Upper lobe of left lung (tissue), 6 donors: Measurements from ENCODE around the gene PDGFRB. TPM values are rescaled to one million over a fixed set of nuclear protein-coding genes. Genes with fewer than 3 reads are reported as not detected.

Source experiments
- ATAC-seq, 2 donors: fragments of 200-7000 bp; cut with Tn5 transposase; one replicate each; pipeline ENCODE4 v1.9.1; 2022; ENCODE audit warnings: mild to moderate bottlenecking in 2 of 2, moderate library complexity in 2 of 2; ENCODE audit not compliant: low FRiP score in 2 of 2
- DNase-seq, 2 donors: peaks; one replicate each; pipeline ENCODE4 v3.0.0-alpha.2; 2019 to 2020
- H3K27ac ChIP-seq, 4 donors: fragments of 200-600 bp; sonication (generic); one replicate each; pipeline ENCODE4 v1.5.1; 2016 to 2019
- H3K27me3 ChIP-seq, 4 donors: fragments of 200-600 bp; sonication (generic); one replicate each; pipeline ENCODE4 v1.5.1; 2017 to 2019
- H3K36me3 ChIP-seq, 4 donors: fragments of 200-600 bp; sonication (generic); one replicate each; pipeline ENCODE4 v1.5.1; 2016 to 2019
- H3K4me1 ChIP-seq, 4 donors: fragments of 200-600 bp; sonication (generic); one replicate each; pipeline ENCODE4 v1.5.1; 2018 to 2019
- H3K4me3 ChIP-seq, 4 donors: fragments of 200-600 bp; sonication (generic); one replicate each; pipeline ENCODE4 v1.5.1; 2017 to 2019; ENCODE audit warnings: mild to moderate bottlenecking in 2 of 4, moderate library complexity in 1 of 4
- H3K9me3 ChIP-seq, 4 donors: fragments of 200-600 bp; sonication (generic); one replicate each; pipeline ENCODE4 v1.5.1; 2018 to 2019
- EP300 ChIP-seq, 4 donors: sonication (generic); formaldehyde crosslinking; IDR thresholded peaks; one replicate each; pipeline ENCODE4 v1.5.1; 2017; ENCODE audit warnings: antibody characterized with exemption in 4 of 4, control low read depth in 2 of 4
- POLR2A ChIP-seq, 4 donors: fragments of 450-650 bp; IDR thresholded peaks; one replicate each; pipeline ENCODE4 v1.5.1; 2016 to 2017; ENCODE audit warnings: antibody characterized with exemption in 4 of 4, mild to moderate bottlenecking in 2 of 4
- POLR2AphosphoS5 ChIP-seq, 2 donors: sonication (generic); formaldehyde crosslinking; IDR thresholded peaks; one replicate each; pipeline ENCODE4 v1.5.1; 2017; ENCODE audit warnings: antibody characterized with exemption in 2 of 2
- WGBS, 2 donors: methylation state at CpG; one replicate each; pipeline ENCODE4 v1.1.5; 2017 to 2018; 5-methylcytosine and 5-hydroxymethylcytosine counted together
- total RNA-seq, 6 donors: library from RNA; depleted of rRNA in 4 of 6; stranded (reverse); fragments of >200 nt in 4 of 6; gene quantifications; one replicate each; pipeline versions ENCODE4 v1.1.0 to v1.2.1, GENCODE V29; 2016 to 2021
- TF ChIP-seq, protein P1 (sequence below), 6 experiments: fragments of 450-650 bp in 4 of 6; fragments of 200-600 bp in 2 of 6; sonication (generic) in 2 of 6; IDR thresholded peaks; one replicate each; pipeline ENCODE4 v1.5.1; 2016 to 2019; ENCODE audit warnings: antibody characterized with exemption in 6 of 6
- donor health status: DM: no; HTN: no; CAD: no; lungs with moderate emphysema.
- donor health status: DM: no; HTN: yes; CAD: no; lungs with severe emphysema.

The PDGFRB gene
- total RNA-seq, 6 donors from 2014 or later = 26.6 to 155 (median 81.5) TPM

GRCh38 chr5:150166650-150167511 is 11.2 kb upstream of the PDGFRB start, which contains the start of gene CDX1:
Gene CDX1, plus strand, starts transcription at chr5:150166778. Its CDS starts 99 bp downstream, at chr5:150166877.
- peaks cover 0 to 16% (median 2%) of the 10 kb centered on the region in 4 donors for H3K4me1 ChIP-seq
- peaks cover 0 to 17% (median 7%) of the 10 kb centered on the region in 4 donors for H3K27me3 ChIP-seq
- peak within 1 kb of the TSS in 1 of 4 donors; percentile 27 for H3K4me3 ChIP-seq
- TF ChIP-seq, protein P1, sequence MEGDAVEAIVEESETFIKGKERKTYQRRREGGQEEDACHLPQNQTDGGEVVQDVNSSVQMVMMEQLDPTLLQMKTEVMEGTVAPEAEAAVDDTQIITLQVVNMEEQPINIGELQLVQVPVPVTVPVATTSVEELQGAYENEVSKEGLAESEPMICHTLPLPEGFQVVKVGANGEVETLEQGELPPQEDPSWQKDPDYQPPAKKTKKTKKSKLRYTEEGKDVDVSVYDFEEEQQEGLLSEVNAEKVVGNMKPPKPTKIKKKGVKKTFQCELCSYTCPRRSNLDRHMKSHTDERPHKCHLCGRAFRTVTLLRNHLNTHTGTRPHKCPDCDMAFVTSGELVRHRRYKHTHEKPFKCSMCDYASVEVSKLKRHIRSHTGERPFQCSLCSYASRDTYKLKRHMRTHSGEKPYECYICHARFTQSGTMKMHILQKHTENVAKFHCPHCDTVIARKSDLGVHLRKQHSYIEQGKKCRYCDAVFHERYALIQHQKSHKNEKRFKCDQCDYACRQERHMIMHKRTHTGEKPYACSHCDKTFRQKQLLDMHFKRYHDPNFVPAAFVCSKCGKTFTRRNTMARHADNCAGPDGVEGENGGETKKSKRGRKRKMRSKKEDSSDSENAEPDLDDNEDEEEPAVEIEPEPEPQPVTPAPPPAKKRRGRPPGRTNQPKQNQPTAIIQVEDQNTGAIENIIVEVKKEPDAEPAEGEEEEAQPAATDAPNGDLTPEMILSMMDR (IDR thresholded peaks at IDR 0.05) = no peak
- TF ChIP-seq POLR2A (IDR thresholded peaks at IDR 0.05) = no peak
- TF ChIP-seq EP300 (IDR thresholded peaks at IDR 0.05) = no peak
- TF ChIP-seq POLR2AphosphoS5 (IDR thresholded peaks at IDR 0.05) = no peak
- DNase-seq (peak in 1 of 2 donors; percentile 82), ATAC-seq (no peak)
- no peaks in the 10 kb centered on the region for H3K36me3 ChIP-seq
- 35 to 45% methylated on average over 7 to 56 of the region's 93 CpGs for WGBS, 2 donors
- no peaks in the 10 kb centered on the region for H3K9me3 ChIP-seq
- no peak within 1 kb of the TSS for H3K27ac ChIP-seq

DNA sequence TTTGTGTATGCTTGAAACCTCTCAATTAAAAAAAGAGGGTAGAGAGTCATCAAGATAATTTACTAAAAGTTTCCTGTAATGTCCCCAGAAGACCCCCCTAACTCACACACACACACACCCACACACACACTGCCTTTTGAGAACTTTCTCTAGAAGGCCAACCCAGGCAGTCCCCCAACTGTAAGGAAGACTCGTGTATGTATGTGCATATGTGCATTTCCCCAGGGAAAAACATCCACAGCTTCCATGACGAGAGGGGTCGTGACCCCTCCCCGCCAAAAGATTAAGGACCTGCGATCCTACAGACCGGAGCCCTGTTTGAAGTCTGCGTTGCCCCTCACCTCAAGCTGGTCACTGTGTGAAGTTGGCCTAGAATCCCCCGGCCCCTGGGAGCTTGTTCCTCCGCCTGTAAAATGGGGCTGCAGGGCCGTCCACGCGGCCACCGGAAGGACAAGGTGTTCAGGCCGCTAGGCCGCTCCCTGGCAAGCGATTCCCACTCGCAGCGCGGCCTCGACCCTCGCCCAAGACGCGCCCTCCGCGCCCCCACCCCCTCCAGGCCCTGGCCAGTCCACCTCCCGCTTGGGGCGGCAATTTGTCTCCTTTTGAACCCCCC is 10.5 kb upstream of the PDGFRB start:
- Histone ChIP-seq H3K4me3 (no peak overlapping the region), H3K4me1 (peaks cover 0 to 16% (median 2%) of the 10 kb centered on the region in 4 donors), H3K27ac (no peak overlapping the region), H3K36me3 (no peaks in the 10 kb centered on the region), H3K9me3 (no peaks in the 10 kb centered on the region), H3K27me3 (peaks cover 0 to 17% (median 7%) of the 10 kb centered on the region in 4 donors)
- ATAC-seq = no peak
- WGBS, 2 donors = 80 to 92% methylated on average over 7 to 20 of the region's 27 CpGs
- TF ChIP-seq EP300 (IDR thresholded peaks at IDR 0.05) = no peak
- DNase-seq = no peak

DNA sequence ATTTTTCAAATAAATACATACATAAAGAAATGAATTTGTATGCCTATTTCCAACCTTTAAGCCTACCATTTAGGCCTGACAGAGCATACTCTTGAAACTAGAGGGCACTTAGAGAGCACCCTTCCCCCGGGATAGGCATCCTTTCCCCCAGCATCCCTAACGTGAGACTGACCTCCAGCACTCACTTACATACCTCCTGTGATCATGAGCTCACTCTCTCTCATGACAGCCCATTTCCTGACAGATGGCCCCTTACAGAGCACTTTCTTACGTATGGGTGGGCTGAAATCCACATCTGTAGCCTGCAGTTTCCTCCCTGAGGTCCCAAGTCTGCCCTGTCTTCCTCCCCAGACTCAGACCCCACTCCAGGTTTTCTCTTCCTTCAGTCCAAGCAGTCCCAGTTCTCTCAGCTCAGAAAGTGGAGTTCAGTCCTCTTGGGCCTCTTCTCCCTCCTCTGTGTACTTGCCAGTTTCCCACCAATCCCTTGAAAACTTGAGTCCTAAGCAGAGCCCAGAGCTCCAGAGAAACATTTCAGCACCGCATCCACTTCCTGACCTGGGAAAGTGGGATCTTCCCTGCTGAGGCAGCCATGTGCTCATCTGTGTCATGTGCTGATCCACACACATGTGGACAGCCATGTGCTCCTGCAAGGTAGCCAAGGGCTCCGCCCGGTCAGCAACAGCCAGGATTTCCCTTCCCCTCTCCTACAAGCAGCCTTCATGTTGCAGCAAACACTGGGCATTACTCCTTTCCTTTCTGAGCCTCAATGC is 8.8 kb upstream of the PDGFRB start:
- H3K4me1 ChIP-seq = peaks cover 0 to 16% (median 2%) of the 10 kb centered on the region in 4 donors
- no peaks in the 10 kb centered on the region for H3K36me3 ChIP-seq
- TF ChIP-seq EP300 (IDR thresholded peaks at IDR 0.05) = no peak
- TF ChIP-seq POLR2AphosphoS5 (IDR thresholded peaks at IDR 0.05) = no peak
- no peak for TF ChIP-seq POLR2A (IDR thresholded peaks at IDR 0.05)
- TF ChIP-seq, protein P1 (IDR thresholded peaks at IDR 0.05) = no peak
- H3K4me3 ChIP-seq = no peak overlapping the region
- ATAC-seq (peak in 1 of 2 donors; percentile 18), DNase-seq (no peak)
- H3K9me3 ChIP-seq = no peaks in the 10 kb centered on the region
- H3K27me3 ChIP-seq = peaks cover 0 to 17% (median 7%) of the 10 kb centered on the region in 4 donors
- H3K27ac ChIP-seq = peak overlapping the region in 1 of 4 donors; percentile 54
- 67 to 69% methylated on average over 6 of the region's 6 CpGs for WGBS, 2 donors

GRCh38 chr5:150163547-150164059 is 8.0 kb upstream of the PDGFRB start:
- Histone ChIP-seq H3K4me1 (peaks cover 0 to 16% (median 2%) of the 10 kb centered on the region in 4 donors), H3K4me3 (no peak overlapping the region), H3K9me3 (no peaks in the 10 kb centered on the region), H3K27me3 (peaks cover 0 to 17% (median 7%) of the 10 kb centered on the region in 4 donors), H3K36me3 (no peaks in the 10 kb centered on the region), H3K27ac (peak overlapping the region in 3 of 4 donors; percentile 10 to 58 (median 56))
- peak in 1 of 4 donors; percentile 21 for TF ChIP-seq EP300 (IDR thresholded peaks at IDR 0.05)
- TF ChIP-seq, protein P1 (IDR thresholded peaks at IDR 0.05) = no peak
- TF ChIP-seq POLR2A (IDR thresholded peaks at IDR 0.05) = no peak
- peak in 1 of 2 donors; percentile 6 for TF ChIP-seq POLR2AphosphoS5 (IDR thresholded peaks at IDR 0.05)
- ATAC-seq = peak; percentile 4 to 54
- peak; percentile 28 to 70 for DNase-seq
- 72 to 82% methylated on average over 12 of the region's 13 CpGs for WGBS, 2 donors
